ENCODE measurements around the gene PARD3B.
A peak's percentile ranks its signal among the peaks of the same experiment; 100 is the strongest.

PARD3B gene

DNA sequence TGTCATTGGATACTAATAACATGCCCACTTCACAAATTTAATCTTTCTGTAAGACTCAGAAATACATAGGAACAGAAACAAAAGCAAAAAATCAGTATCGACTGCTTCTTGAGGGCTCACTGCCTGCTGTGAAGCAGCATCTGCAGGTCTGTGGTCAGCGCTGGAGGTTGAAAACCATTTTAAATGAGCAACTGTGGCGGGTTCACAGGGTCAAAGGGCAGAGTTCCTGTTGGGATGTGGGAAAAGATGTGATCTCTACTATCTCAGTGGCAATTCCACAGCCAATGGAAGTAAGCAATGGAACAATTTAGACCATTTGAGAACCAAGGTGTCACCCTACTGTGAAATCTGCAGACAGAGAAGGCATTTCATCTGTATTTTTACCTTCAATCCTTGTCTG lies 468.3 kb downstream of the PARD3B start:
- no peak for DNase-seq (ENCODE audit: low spot score)

DNA sequence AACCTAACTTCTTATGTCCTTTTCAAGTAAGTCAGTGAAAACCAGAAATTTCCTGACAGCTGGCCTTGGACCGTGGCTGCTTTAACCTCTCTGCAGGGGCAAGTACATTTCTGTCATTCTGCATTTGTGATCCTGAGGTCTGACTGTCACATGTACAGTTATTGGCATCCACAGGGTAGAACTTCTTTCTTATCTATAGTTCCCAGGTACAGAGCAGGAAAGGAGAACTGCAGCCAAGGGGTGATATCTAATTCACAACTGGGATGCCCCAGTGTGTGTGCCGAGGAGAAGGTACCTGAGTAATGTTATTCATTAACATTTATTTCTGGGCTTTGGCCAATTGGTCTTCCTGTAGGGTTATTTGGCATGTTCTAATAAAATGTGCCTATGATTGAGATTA lies 468.9 kb downstream of the PARD3B start:
- no peak for DNase-seq (ENCODE audit: low spot score)

DNA sequence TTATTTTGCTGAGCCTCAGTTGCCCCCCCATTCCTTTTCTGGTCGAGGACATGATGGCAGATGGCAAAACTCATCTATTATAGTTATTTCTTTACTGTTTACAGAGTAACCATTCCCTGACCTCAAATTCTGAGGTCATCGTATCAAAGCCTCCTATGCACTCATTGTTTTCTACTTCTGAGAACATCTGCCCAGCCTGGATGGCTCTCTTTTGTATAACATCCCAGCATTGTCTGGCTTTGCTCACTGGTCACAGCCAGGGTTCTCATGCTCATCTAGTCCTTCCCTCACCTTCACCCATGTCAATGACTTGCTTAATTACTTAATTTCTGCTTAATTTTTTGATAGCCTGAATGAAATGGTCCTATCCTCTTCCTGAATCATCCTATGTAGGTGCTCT lies 472.1 kb downstream of the PARD3B start:
- no peak for DNase-seq (ENCODE audit: low spot score)

DNA sequence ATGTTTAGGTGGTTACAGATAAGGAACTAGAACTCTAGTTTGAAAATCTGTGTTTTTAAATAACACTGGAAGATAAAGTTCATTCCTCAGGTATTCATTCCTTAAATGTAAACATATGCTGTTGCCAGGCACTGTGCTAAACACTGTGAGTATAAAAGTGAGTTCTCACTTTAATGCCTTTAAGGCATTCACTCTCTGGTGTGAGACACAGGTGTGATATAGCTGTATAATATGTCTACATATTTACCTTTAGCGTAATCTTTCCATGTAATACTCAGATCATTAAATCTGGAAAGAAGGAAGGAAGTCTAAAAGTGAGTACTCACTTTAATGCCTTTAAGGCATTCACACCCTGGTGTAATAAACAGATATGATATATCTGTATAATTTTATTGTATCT lies 472.6 kb downstream of the PARD3B start:
- DNase-seq (ENCODE audit: low spot score): no peak

DNA sequence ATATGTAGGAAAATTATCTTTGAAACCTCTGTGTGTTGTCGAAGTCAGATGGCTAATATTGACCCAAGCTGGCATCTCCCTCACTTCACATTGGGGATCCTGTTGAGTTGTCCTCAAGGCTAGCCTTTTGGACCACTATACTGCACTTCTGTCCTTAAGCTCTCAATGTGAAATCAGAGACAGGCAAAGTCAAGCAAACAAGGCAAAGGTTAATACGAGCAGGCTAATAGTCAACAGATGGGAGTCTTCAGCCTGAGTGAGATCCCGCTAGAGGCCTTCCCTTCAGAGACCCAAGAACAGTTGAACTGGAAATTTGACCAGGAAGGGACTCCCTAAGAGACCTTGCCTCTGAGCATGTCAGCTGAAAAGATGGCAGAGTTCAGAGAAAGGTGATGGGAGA lies 475.4 kb downstream of the PARD3B start:
- no peak for DNase-seq (ENCODE audit: low spot score)

DNA sequence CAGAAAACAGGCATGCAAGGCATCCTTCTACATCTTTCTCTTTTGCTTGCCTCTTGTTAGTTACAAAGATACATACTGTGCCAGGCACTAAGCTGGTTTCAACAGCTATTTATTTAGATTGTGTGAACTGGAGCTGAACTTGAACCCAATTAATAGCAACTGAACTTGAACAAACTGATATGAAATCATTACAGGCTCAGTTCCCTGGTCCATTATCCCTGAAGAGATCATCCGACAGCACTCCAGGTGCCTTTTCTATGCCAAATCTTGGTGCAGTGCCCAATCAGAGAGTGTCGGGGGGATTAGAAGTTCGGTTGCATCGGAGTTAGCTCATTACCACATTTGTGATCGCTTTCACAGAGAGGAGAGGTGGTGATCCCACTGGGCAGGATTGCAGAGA lies 477.6 kb downstream of the PARD3B start:
- DNase-seq (ENCODE audit: low spot score): no peak

DNA sequence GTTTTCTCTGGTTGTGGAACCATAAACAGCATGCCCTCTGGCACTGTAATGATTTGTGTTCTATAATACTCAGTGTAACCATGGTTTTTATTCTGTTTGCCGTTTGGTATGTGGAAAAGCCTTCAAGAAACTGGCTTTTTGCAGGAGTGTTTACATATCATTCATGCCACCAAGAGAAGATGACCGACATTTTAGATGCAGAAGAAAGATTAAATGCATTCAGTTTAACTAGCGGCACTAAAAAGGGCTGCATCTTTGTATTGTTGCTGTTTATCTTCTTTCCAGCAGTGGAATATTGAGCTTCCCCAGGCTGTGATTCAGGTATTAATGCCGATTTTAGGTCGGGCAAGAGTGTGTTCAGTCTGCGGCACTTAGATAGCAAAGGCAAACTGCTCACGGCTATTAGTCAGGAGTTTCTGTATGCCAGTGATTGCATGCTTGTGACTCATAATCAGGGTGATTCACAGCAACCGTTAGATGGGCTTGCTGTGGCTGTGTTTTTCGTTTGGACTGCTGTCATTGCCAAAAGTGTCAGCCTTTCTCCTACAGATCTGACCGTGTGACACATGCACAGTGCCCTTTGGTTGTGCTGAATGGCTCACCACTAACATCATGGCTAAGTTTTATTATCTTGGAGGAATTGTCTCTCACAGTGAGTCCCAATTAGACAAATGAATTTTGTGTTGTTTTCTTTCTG lies 479.7 kb downstream of the PARD3B start:
- DNase-seq (ENCODE audit: low spot score): peak; percentile 67

DNA sequence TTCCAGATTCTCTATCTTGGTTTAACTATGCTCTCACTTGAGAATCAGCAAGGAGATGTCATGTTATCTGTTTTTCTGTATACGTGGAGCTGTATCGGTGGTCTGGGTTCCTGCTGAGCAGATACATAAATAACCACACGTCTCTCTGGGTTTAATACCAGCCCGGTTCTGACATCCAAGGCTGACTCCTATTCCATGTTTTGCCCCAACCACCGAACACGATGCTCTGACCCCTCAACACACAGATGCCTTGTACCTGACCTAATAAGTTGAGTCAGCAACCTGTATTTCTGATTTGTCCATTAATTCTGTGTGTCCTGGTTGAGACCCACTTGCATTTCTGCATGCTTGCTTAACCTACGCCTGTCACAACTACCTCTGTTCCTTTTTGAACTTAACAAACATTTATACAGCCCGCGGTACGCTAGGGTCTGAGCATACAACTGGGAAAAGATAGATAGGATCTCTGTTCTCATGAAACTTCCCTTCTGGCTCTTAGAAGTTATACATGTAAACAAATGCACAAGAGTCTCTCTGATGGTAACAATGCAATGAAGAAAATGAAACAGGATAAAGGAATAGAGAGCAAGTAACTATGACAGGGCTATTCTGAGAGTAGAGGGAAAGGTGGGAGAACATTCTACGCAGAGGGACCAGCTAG lies 480.4 kb downstream of the PARD3B start:
- DNase-seq (ENCODE audit: low spot score): no peak

DNA sequence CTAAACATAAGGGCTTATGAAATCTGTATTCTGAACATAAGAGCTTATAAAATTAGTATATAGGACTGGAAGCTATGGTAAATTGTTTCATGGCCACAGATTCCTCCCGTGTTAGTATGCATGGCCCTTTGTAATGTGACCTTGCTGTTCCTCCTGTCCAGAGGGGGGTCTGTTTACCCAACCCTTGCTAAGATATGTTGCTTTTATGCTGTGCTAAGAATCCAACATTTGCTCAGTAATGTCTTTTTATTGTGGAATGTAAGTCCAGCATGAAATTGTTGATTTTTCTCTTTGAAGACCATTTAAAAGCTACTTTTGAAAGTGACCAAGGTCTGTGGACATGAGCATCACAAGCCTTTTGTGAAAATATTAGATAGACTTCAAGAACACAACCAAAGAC lies 485.4 kb downstream of the PARD3B start:
- DNase-seq (ENCODE audit: low spot score): no peak

DNA sequence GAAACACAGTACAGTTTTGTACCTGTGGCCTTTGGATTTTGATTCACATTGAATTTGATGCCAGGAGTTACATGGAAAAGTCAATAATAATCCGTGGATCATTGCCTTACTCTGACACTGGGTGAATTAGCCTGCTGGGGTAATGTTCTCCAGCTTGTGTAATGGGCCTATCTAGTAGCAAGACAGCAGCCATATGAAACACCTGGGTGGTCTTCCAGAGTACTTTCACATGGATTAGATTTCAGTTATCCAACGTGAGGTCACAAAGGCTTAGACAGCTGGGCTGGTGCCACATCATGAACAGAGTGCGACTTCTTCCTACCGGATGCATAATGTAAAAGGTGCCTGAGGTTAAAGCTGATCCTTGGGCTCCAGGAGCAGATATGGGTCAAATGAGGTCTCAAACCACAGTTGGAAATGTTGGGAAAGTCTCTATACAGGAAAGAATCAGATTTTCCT lies 486.8 kb downstream of the PARD3B start:
- DNase-seq (ENCODE audit: low spot score): no peak

DNA sequence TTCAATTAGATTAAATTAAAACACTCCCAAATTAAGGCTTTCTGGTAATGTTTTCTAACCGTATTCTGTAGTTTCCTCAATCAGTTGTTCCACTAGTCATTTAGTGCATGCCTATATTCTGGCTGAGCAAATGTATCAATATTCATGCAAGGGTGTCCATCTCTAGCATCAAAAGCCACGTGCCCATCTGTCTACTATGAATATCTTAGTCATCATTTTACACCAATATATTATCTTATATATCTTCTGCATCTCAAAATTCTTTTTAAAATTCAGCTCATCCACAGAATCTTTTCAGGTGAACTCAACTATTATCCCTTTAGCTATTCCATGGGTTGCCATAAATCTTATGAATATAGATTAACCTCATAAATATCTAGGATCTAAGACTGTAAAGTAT lies 488.2 kb downstream of the PARD3B start:
- DNase-seq (ENCODE audit: low spot score): no peak

DNA sequence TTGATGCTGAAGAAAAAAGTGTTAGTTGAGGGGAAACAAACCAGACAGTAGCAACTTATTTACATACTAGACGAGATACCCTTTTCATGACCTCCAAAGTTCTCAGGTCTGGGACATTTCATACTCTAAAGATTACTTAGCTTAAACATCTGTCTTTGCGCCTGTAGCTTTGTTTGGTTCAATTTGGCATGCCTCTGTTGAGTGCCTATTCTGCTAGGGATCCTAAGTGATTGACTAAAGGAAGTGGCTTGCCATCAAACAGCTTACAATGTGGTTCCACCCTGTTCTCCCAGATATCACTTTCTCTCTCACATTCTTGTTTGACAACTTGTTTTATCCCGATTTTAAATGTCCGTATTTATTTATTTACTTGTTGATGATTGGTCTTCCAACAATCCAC lies 488.8 kb downstream of the PARD3B start:
- no peak for DNase-seq (ENCODE audit: low spot score)

DNA sequence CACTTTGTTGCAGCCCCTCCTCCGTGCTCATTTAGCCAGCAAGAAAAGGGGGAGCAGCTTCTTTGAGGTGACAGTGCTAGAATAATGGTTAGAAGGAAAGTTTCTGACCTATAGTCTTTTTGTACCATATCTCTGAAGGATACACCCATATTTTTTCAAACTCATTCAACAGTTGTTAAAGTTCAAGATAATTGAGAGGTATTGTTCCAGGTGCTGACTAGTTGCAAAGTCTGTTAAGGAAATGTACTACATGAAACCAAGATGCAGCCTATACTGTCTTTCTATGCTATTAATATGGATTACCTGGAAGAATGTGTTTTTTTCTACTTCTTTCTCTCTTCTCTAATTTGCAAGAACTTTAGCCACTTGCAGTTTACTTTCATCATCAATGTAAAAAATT lies 495.0 kb downstream of the PARD3B start:
- DNase-seq (ENCODE audit: low spot score): no peak

DNA sequence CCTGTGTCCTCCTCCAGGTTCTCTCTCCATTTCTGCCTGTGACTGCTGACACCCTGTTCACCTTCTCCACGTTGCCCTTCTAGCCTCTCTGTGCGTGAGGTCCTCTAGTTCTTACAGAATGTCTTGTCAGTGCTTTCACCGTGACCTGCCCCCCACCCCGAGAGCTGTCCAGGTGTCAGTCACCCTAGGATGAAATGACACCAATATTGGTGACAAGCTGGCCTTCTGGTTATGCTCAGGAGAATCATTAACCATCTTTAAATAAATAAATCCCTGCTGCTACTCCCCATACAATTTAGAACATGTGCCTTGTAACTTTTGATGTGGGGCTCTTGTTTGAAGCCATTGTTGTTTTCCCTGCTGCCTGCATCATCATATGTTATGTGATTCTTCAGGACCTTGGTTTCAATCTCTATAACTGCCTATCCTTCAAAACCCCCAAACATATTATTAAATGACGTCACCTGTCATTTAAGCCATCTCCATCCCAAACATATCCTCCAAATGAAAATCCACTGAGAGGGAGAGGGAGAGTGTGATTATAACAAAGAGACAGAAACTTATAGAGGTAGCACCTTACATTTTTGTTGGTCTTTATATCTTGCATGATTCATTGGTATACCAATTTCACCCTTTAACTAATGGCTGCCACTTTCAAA lies 496.3 kb downstream of the PARD3B start:
- DNase-seq (ENCODE audit: low spot score): no peak

DNA sequence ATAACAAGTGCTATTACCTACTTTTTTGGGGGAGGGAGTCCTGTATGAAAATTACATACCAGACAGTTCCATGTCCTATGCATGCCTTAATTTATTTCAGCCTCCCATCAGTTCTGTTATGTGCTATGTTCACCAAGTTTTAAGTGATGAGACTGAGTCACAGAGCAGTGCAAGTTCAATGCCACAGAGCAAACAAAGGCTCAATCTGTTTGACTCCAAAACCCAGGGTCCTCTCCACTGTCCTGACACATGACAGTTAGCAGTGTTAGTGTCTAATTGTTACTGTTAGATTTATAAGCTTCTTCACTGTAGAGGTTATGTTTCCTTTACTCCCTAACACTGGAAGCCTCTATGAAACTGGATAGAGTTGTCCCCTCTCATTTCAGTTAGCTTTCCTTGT lies 498.0 kb downstream of the PARD3B start:
- DNase-seq (ENCODE audit: low spot score): no peak

DNA sequence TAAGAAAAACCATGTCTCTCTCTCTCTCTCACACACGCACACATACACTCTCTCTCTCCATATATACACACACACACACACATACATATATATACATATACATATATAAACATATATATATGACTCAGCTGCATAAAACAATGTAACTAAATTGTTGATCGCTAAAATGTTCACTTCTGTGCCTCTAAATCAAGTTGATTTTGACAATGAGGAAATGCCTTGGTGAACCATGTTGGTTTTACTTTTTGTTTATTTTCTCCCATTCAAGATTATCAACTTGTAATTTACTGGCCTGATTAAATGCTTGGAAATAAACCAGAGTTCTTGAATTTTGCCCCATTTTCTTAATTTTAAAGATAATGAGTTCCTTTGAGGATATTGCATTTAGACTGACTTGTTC lies 500.4 kb downstream of the PARD3B start:
- no peak for DNase-seq (ENCODE audit: low spot score)

DNA sequence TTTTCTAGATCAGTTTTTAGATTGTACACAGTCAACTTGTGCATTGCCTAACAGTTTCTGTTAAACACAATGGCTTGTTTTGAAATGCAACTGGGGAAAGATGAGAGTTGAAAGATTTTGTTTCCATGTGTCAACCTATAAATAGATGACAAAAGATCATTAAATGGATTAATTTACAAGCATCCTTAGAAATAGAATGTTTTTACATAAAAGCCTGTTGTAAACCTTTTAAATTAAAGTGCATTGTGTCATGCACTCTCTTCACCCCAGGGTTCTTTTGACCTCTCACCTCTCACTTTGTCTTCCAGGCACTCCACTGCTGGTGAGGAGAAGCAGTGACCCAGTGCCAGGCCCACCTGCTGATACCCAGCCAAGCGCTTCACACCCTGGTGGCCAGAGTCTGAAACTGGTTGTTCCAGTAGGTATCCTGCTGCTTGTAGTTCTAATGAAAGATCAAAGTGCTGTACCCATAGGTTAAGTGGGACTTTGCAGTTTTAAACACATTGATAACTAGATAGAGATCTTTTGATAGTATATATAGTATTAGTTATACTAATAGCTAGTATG lies 502.1 kb downstream of the PARD3B start:
- DNase-seq (ENCODE audit: low spot score): no peak

DNA sequence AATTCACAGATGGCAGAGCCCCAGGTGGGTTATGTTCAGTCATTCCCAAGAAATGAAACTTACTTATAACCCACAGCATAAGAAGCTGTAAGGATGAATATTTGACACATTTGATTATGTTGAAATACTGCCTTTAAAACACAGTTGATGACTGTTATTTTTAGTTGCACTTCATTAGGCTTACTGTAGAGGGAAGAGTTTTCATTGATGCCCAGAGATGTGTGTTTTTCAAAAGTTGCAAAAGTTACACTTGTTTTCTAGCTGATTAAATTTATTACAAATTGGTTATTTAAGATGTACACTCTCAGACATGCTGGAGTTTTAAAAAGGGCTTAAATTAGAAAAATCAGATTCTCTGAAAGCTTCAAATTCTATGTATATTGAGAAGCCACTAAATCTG lies 506.1 kb downstream of the PARD3B start:
- DNase-seq (ENCODE audit: low spot score): no peak

DNA sequence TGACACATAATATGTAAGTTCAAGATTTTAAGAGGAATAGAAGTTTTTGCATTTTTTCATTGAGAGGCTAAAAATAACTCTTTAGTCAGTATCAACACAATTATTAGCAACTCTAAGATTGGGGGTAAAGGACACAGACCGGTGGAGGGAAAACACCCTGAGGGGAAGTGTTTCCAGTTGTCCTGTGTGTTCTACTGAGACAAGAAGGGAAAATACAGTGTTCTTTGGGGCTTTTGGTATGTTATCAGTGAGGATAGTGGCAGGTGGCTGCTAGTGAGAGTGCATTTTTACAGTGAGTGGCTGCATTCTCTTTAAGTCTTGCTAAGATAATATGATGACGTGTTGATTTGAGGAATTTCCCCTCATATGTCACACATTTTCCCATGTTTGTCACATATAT lies 507.5 kb downstream of the PARD3B start:
- DNase-seq (ENCODE audit: low spot score): no peak

DNA sequence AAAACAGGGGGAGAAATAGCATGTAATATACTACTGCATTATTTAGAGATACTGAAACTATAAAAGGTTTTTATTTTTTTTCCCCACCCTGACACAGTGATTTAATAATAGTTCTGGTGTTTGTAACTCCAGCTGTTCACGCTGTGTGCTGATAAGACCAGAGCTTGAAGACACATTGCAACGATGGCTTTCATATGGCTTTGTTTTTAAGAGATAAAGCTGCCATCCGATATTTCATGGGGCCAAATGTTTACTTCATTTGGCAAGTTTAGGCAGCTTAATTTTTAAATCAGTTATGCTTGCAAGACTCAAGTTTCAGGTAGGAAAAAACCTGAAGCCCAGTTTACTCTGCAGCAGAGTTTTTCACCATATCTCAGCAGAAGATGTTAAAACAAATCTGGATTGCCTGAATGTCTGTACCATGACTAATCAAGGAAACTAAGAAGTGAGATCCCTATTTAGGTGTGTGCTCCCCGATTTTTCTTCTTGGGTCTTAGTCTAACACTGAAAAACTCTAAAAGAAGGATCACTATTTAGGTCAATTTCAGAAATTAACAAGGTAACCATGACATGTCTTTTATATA lies 508.6 kb downstream of the PARD3B start:
- DNase-seq (ENCODE audit: low spot score): no peak

DNA sequence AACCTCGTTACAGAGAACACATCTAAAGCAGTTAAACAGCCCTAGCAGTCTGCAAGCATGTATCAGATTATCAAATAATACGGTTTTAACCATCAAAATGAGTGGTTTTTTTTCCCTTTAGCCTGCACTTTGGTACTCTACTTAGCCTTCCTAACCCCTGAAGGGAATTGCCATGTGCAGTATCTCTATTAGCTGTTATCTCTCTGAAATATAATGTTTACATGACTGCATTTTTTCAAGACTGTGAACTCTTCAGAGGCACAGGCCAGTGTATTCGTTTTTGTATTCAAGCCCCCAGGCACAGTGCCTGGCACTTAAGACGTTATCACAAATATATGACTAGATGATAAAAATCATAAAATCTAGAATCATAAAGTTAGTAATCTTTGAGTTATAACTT lies 509.5 kb downstream of the PARD3B start:
- DNase-seq (ENCODE audit: low spot score): no peak

DNA sequence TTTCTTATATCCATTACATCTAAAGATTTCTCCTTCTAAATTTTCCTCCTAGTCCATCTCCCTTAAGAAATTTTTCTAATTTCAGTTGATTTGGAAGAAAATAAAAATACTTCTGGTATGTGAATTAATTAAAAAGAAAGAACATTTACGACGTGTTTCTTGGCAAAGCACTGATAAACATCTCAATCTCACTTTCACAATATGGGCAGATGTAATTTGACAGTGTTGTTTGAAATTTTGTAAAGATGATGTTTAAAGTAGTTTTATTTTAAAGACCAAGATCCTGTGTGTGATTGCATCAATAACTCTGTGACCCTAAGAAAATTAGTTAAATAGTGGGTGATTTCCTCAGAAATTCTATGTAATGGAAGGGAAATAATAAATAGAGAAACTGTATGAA lies 510.0 kb downstream of the PARD3B start:
- DNase-seq (ENCODE audit: low spot score): no peak

DNA sequence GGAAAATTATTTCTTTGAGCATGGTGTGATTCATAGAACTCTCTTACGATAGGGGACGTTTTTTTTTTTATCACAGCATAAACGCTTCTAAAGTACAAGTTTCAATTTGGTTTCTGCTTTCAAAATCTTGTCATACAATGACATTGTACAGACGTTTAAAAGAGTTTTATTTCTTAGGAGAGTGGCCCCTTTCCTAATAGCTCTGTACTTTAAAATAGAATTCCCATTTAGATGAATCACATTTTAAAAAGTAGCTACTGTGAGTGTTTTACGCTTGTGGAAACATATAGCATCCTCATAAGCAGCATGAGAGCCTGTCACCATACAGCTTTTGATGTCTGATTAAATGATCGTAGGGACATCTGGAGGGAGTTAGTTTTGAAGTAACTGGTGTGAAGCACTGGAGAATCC lies 510.9 kb downstream of the PARD3B start:
- no peak for DNase-seq (ENCODE audit: low spot score)

All from LoVo (cell line).